Fibroblast of skin of scalp (primary cell): ENCODE data around the gene TRPC1. TPM values are rescaled to one million over a fixed set of nuclear protein-coding genes. Genes with fewer than 3 reads are reported as not detected.
"Not testable (repeated sequence)": the region's sequence is repeated elsewhere in the genome, so short reads cannot be mapped to it uniquely, and the experiment has no call there.

Source experiments
- DNase-seq: peaks from one replicate; pipeline ENCODE4 v3.0.0-alpha.2; 2013
- polyA plus RNA-seq, 2 experiments: library from polyadenylated mRNA; unstranded; fragments of 120-200 nt; gene quantifications; one replicate each; pipeline ENCODE4 v1.2.1, GENCODE V29; 2013; ENCODE audit not compliant: insufficient read length in 2 of 2

TRPC1 gene
- 8.5 TPM for polyA plus RNA-seq (2013, experiment 1 of 2; ENCODE audit: insufficient read length)
- polyA plus RNA-seq (2013, experiment 2 of 2; ENCODE audit: insufficient read length) = 9.4 TPM

DNA sequence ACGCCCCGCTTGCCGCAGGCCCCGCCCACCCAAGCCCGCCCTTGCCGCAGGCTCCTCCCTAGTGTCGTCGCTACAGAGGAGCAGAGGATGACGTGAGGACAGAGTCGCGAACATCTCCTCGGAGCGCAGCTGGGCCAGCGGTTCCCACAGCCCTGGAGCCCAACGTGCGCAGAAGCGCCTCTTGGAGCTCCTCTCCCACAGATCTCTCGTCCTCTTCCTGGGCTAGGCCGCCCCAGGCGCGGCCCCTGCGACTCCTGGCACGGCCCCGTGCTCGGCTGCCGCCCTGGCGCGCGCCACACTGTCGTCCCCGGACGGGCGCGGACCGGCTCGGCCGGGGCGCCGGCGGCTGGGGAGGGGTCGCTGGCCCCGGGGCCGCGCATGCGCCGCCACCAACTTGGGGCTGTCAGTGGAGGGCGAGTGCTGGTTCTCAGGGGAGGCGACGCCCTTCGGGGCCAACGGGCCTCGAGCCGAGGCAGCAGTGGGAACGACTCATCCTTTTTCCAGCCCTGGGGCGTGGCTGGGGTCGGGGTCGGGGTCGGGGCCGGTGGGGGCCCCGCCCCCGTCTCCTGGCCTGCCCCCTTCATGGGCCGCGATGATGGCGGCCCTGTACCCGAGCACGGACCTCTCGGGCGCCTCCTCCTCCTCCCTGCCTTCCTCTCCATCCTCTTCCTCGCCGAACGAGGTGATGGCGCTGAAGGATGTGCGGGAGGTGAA lies at the start of gene TRPC1:
Gene TRPC1 (plus strand): TSS at position 67 of the 714 bp plus-strand sequence. CDS start 526 bp downstream, at position 593.
- DNase-seq = peak; percentile 88

- no peak for DNase-seq
Measured at GRCh38 chr3:142676151-142676550, 47.7 kb upstream of the TRPC1 start.

DNA sequence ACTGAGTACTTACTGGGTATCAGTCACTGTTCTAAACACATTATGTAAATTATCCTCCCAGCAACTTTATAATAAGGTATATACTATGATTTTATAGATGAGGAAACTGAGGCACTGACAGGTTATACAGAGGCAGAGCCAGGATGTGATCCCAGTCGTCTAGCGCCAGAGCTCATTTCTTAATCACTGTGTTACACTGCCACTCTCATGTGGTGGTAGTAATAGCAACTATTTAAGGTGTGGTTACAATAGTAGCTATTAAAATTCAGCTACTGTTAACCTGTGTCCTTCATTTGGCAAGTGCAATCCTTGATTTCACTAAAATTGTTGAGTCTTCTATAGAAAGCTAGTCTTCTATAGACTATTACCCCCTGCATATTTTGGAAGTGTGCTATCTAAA lies 43.1 kb upstream of the TRPC1 start:
- DNase-seq = no peak

DNA sequence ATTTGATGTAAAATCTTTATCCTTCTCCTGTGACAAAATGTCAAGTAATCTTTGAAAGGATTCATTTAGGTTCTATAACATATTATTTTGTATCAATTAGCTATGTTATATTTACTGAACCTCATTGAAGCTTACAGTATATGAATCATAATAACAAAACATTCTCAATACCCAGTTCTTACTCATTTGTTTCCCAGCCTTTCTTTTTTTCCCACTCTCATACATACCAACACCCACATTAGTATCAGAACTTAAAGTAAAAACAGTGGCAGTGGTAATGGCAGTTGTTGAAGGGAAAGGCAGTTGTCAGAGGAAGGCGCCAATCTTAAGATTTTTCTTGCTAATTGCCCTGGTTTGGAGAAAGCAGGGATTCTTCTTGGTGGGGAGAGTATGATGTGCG lies 33.2 kb upstream of the TRPC1 start:
- no peak for DNase-seq

- DNase-seq = no peak
Measured at GRCh38 chr3:142691527-142691926, 32.3 kb upstream of the TRPC1 start.

- DNase-seq = no peak
Measured at GRCh38 chr3:142693136-142693853, 30.5 kb upstream of the TRPC1 start.

DNA sequence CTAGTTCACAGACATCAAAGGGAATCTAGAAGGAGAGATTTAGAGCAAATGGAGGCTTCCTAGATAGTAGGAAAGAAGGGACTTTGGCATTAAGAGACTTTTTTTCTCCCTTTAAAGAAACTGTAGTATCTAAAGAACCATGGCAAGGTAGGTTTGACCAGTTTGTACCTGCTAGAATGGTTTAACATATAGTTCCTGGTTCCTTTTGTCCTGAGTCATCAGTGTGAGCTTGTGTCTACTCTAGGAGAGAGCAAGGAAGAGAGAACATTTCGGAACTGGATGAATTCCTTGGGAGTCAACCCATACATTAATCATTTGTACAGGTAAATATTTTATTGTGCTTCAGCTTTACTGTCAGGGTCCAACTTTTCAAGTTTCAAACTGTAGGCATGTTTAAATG lies 29.6 kb upstream of the TRPC1 start:
- no peak for DNase-seq

- DNase-seq = no peak
Measured at GRCh38 chr3:142705198-142705597, 18.6 kb upstream of the TRPC1 start.

GRCh38 chr3:142706321-142707127 lies 17.3 kb upstream of the TRPC1 start:
- DNase-seq = no peak

- no peak for DNase-seq
Measured at GRCh38 chr3:142709207-142709606, 14.6 kb upstream of the TRPC1 start.

DNA sequence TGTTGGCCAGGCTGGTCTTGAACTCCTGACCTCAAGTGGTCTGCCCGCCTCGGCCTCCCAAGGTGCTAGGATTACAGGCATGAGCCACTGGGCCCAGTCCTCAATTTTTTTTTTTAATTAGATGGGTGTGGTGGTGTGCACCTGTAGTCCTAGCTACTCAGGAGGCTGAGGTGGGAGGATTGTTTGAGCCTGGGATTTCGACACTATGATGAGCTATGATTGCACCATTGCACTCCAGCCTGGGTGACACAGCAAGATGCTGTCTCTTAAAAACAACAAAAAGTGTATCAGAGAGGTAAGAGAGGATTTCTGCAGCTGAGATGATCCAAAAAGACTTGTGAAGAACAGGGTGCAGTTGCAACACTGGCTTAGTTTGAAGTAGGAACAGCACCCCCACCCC lies 9.0 kb upstream of the TRPC1 start:
- not testable (repeated sequence) for DNase-seq

GRCh38 chr3:142716102-142716501 lies 7.7 kb upstream of the TRPC1 start:
- no peak for DNase-seq

GRCh38 chr3:142723665-142723967 lies 218 bp upstream of the TRPC1 start:
- no peak for DNase-seq

- peak; percentile 36 for DNase-seq
Measured at GRCh38 chr3:142724682-142725356, 985 bp downstream of the TRPC1 start.

DNA sequence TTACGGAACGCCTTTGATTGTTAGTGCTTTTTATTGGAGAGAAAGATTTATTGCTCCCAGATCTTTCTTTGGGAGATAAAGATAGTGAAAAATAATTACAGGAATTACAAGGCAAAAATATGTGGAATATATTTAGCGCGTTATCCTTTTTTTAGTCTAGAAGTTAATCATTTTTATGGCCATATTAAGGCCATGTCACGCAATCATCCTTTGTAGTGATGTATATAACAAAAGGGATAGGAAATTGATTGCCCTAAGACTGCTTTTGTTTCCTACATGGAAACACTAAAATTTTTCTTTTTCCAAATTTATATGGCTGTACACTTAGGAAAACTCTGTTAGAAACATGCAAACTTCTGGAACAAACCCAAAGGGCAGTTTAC lies 1.5 kb downstream of the TRPC1 start:
- DNase-seq = no peak

DNA sequence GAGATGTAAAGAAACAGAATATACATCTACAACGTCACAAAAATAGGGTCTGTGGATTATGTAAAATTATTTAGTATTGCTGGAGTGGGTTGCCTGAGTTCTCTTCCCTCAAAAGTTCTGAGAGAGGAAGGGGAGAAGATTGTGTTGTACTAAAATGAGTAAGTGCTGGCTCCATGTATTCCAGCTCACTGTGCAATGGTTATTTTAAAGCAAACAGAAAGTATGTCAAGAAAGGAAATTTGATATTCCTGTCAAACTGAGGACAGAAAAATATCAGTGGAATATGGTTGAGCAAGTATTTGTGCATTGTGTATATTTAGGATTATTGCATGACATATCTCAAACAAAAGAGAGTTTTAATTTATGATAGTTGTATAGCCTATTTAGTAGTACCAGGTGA lies 2.2 kb downstream of the TRPC1 start:
- DNase-seq = no peak

DNA sequence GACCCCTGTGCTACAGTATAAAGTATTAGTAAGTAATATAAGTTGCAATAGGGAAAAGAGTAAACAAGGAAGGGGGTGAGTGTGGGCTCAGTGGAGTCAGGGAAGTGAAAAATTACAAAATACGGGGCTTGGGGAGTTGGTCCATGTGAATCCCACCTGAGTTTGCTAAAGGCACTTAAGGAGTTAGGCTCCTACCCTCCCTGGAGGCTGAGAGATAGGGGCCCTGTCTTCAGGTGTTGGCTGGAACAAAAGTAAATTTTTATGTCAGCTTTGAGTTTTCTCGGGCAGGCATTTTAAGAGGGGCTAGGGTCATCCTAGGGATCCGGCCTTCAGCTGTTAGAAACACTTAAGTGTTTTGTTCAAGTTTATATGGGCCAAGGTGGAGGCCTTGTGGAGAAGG lies 8.2 kb downstream of the TRPC1 start:
- DNase-seq = no peak

DNA sequence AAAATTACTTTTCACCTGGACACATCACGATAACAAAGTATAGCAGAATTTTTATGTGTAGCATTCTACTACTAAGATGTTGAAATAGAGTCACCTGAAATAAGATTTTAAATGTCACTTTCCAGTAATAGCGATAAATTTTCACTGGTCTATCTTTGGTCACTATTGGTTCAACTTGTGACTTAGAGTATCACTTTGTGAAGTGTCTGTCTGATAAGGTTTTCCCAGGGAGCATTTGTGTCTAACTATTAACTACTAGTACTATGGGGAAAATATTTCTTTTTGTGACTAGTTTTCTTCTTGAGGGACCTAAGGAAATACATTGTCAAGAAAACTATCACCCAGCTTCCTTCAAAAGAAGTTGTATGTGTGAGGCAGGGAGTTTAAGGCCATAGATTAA lies 11.0 kb downstream of the TRPC1 start:
- no peak for DNase-seq

DNA sequence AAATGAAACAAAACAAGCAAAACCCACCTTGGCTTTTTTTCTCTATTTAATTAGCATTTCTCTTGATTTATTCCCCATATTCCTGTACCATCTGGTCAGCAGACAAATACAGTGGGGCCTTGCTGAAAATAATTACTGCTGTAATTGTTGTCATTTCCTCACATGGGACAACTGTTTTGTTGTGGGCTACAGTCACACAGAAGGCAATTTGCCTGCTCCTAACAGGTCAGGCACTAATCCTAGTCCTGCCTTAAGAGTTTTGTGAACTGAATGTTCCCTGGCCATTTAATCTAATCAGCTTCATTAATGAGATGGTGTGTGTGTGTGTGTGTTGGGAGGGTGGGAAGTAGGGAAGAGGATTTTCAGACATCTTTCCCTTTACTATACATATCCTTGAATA lies 11.6 kb downstream of the TRPC1 start:
- no peak for DNase-seq

- no peak for DNase-seq
Measured at GRCh38 chr3:142738396-142738795, 14.6 kb downstream of the TRPC1 start.

- DNase-seq = no peak
Measured at GRCh38 chr3:142746646-142747045, 22.8 kb downstream of the TRPC1 start.

DNA sequence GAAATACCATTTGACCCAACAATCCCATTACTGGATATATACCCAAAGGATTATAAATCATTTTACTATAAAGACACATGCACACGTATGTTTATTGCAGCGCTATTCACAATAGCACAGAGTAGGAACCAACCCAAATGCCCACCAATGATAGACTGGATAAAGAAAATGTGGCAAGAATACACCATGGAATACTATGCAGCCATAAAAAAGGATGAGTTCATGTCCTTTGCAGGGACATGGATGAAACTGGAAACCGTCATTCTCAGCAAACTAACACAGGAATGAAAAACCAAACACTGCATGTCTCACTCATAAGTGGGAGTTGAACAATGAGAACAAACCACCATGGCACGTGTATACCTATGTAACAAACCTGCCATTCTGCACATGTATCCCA lies 26.7 kb downstream of the TRPC1 start:
- not testable (repeated sequence) for DNase-seq

DNA sequence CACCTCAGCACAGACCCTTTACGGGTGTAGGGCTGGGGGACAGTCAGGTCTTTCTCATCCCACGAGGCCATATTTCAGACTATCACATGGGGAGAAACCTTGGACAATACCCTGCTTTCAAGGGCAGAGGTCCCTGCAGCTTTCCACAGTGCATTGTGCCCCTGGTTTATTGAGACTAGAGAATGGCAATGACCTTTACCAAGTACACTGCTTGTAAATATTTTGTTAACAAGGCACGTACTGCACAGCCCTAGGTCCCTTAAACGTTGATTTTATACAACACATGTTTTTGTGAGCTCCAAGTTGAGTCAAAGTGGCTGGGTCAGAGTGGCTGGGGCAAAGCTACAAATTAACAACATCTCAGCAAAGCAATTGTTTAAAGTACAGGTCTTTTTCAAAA lies 28.8 kb downstream of the TRPC1 start:
- DNase-seq = not testable (repeated sequence)
